ENCODE results near the gene CRTC1.
"Not testable (repeated sequence)": the region's sequence is repeated elsewhere in the genome, so short reads cannot be mapped to it uniquely, and the experiment has no call there.

Gene CRTC1

DNA sequence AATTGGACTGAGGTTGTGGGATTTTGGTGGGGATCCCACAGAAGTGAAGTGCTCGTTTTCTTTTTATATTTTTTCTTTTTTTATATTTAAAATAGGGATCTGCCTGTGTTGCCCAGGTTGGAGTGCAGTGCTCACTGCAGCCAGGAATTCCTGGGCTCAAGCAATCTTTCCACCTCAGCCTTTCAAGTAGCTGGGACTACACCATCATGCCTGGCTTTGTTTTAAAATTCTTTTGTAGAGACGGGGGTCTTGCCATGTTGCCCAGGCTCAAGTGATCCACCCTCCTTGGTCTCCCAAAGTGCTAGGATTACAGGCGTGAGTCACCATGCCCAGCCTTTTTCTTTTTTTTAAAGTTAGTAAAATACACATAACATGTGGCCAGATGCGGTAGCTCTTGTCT, 20.6 kb downstream of the CRTC1 start:
- no peak for DNase-seq

DNA sequence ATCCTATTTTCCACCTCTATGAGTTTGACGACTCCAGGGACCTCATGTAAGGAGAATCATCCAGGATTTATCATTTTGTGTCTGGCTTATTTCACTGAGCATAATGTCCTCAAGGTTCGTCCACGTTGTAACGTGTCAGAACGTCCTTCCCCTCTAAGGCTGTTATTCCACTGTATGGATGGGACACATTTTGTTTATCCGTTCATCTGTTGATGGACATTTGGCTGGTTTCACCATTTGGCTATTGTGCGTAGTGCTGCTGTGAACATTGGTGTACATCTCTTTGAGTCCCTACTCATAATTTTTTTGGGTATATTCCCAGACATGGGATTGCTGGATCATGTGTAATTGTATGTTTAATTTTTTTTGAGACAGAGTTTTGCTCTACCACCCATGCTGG, 21.5 kb downstream of the CRTC1 start:
- no peak for DNase-seq

DNA sequence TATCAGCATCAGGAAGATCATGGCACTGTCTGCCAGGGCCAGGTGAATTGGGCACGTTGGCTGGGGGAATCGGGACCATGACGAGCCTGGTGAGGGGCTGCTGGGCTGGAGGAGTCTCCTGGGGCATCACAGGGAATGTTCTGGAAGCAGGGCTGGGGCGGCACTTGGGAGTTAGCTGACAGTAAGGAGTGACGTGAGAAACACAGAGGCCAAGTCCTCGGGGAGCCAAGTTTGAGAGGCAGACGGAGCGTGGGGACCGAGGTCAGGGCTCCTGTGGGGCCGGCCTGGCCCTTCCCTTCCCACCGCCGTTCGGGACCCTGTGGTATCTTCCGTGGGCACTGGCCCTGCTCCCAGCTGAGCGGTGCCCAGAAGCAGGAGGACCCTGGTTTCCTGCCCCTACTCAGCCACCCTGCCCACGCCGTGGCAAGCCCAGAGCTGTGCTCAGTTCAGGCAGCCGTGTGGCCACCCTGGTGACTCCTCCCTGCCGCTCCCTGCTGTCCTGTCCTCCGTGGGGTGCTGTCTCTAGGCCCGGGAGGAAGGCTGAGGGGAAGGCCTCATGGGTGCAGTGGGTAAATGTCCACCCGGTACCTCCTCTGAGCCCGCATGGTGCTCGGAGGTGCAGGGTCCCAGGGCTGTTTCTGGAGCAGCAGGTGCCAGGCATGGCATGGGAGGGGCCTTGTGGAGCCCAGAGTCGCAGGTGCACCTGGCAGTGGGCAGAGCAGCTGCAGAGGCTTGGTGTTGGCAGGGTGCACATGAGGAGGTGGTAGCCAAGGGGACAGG, 25.2 kb downstream of the CRTC1 start:
- no peak for DNase-seq

DNA sequence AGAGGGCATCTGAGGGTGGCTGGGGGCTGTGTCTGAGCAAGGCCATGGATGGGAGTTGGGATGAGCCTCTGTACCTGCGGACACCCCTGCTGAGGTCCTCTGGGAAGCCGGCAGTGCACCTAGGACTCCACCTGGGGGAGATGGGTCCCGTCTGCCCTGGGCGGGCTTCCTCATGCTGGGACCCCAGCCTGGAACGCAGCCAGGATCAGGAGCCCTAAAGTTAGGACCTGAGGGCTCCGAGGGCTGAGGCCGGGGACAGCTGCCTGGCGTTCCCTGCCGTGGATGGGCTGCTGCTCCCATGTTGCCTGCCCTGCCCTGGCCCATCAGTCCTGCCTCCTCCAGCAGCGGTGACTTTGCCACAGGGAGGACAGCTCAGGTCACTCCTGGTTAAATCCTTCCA, 26.1 kb downstream of the CRTC1 start:
- no peak for DNase-seq

DNA sequence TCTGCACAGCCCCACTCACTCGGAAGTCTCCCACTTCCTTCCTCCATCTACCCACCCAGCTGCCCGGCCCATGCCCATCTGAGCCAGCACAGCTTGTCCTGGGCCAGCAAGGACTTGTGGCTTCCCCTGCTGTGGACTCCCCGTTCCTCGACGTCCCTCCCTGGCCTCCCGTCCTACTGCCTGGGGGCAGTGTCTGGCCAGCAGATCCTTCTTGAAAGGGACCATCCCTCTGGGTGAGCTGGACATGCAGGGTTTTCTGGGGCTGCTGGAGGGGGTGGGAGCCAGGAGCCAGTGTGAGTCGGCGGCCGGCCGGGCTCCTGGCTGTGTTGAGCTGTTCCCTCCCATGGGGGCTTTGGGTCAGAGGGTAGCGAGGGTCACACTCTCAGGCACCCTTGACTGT, 26.7 kb downstream of the CRTC1 start:
- DNase-seq, result no peak

DNA sequence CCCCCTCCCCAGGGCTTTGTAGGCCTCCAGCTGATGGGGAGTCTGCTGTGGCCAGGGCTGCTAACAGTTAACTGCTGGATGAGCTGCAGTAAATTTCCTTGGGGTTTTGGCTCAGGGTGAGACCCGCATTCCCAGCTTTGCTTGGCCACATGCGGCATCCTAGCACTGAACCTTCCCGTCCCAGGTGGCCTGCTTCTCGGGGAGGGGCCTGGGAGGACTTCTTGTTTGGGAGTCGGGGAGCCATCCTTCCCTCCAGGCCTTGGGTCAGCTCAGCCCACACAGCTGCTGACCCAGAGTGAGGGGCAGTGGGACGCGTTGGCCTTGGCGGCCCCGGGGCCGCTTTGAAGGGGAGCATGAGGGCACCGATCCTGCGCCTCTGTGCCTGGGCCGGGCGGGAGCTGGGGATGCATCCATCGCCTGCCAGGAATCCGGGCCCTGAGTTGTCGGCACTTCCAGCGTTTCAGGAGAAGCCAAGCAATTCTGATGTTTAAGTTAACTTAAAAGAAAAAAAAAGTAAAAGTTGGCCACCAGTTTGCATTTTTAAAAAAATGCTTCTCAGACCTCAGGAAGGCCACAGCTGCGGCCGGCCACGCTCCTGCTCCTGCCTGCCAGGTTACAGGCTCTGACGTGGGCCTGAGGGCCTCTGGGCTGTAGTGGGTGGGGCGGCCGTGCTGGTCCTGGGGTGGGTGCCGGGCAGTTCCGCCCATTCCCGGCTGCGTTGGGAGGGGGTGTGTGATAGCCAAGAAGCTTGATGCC, 27.7 kb downstream of the CRTC1 start:
- no peak for DNase-seq

DNA sequence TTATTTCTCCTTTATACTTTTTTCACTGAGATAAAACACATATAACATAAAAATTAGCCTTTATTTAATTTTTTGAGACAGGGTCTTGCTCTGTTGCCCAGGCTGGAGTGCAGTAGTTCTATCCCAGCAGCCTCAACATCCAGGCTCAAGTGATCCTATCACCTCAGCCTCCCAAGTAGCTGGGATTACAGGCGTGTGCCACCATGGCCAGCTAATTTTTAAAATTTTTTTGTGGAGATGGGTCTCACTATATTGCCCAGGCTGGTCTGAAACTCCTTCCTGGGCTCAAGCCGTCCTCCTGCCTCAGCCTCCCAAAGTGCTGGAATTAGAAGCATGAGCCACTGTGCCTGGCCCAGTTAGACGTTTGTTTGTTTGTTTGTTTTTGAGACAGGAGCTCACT, 28.4 kb downstream of the CRTC1 start:
- DNase-seq, result no peak

DNA sequence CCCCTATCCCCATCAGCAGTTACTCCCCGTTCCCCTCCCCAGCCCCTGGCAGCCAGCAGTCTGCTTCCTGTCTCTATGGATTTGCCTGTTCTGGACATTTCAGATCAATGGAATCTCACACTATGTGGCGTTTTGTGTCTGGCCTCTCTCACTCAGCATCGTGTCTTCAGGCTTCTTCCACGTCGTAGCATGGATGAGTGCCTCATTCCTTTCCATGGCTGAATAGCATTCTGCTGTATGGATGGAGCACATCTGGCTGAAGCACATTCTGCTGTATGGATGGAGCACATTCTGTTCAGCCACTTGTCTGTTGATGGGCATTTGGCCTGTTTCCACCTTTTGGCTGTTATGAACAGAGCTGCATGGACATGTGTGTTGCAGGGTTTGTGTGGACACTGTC, 29.5 kb downstream of the CRTC1 start:
- no peak for DNase-seq

DNA sequence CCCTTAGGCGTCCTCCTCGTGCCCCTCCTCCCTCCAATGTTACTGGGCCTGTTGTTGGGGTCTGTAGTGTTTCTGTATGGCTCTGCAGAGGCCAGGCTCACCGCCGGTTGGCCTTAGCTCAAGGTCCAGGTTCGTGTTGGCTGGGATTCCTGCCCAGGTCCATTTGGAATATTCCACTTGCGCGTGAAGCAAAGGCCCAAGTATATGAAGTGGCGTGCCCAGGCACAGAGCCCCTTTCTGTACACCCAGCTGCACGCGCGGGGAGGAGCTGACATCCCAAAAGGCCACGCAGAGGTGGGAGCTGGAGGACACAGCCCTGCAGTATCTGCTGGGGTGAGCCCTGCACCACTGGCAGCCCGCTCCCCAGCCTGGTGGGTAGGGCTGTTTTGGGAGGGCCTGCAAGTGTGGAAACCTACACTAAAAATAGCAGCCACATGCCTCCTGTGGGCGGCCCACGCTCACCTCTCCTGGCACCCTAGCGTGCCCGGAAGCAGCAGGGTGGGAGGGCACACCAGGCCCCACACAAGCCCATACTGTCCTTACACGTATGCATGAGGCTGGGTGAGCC, 30.2 kb downstream of the CRTC1 start:
- DNase-seq, result no peak

DNA sequence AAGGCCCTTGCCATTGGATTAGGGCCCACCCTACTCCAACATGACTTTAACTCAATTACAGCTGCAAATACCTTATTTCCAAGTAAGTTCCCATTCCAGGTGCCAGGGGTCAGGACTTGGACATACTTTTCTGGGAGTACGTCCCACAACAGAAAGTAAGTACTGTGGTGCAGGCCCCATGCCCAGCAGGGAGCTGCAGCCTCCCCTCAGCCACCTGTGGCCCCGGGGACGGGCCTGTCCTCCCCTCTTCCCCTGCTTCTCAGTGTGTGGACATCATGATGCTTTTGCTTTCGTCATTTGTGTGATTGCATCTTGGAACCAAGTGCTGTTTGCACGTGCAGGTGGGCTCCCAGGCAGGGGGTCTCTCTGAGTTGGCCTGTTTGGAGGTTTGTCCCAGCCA, 31.9 kb downstream of the CRTC1 start:
- no peak for DNase-seq

DNA sequence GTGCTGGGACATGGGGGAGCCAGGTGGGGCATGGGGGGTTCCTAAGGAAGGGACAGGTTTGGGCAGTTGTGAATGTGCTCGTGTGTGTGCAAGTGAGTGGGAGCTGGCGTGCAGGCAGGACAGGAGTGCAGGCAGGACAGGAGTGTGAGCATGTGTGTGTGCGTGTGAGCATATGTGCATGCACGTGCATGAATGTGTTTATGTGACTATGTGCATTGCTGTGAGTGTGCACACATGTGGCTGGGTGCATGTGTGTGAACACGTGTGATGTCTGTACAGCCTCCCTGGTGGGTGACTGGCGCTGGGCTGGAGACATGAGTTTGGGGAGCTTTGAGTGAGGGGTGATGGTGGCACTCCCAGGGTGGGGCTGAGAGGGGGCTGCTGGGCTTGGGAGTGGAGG, 33.4 kb downstream of the CRTC1 start:
- no peak for DNase-seq

DNA sequence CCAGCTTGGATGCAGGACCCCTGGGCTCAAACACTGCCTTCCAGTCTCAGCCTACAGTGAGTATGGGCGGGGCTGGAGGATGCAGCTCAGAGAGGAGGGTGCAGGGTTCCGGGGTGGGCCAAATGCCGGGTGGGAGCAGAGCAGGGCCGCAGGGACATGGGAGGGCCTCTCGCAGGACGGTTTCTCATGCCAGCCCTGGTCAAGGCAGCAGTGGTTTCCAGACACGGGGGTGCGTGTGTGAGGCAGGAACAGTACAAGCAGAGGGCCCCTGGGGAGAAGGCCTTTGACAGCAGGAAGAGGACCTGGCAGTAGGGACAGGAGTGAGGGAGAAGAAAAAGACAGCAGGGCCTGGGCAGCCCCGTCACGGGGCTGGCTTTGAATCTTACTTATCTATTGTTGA, 34.1 kb downstream of the CRTC1 start:
- DNase-seq, result no peak

DNA sequence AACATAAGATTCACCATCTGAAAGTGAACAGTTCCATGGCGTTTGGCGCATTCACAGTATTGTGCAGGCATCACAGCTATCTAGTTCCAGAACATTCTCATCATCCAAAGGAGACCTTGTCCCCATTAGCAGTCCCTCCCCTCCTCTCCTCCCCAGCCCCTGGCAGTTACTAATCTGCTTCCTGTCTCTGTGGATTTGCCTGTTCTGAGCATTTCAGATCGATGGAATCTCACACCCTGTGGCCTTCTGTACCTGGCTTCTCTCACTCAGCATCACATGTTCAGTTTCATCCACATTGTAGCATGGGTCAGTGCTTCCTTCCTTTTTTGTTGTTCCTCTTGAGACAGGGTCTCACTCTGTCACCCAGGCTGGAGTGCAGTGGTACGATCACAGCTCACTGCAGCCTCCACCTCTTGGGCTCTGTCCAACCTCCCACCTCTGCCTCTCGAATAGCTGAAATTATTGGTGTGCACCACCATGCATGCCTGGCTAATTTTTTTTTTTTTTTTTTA, 34.6 kb downstream of the CRTC1 start:
- DNase-seq, result peak; percentile 2

DNA sequence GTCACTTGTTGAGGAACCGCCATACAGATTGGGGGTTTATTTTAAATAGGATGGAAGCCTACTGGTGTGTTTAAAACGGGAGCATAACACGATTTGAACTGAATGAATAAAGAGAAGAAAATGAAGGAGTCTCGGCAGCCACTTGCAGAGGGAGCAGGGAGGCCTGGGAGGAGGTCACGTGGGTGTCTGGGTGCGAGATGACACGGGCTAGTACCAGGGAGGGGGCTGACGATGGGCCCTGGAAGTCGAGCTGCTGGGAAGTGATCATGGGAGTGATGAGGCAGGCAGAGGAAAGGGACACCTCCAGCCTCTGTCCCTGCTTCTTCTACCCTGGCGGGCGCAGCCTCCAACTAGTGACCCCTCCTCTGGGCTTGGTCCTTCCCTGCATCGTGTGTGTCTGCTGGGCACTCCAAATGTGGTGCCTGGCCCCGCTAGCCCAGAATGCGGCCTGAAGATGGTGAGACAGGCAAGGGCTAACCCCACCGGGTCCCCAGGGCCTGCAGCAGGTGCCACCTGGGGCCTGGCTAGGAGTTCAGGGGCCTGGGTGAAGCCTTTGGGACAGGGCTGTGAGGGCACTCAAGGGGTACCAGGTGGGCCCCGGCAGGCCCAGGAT, 35.5 kb downstream of the CRTC1 start:
- DNase-seq, result no peak

DNA sequence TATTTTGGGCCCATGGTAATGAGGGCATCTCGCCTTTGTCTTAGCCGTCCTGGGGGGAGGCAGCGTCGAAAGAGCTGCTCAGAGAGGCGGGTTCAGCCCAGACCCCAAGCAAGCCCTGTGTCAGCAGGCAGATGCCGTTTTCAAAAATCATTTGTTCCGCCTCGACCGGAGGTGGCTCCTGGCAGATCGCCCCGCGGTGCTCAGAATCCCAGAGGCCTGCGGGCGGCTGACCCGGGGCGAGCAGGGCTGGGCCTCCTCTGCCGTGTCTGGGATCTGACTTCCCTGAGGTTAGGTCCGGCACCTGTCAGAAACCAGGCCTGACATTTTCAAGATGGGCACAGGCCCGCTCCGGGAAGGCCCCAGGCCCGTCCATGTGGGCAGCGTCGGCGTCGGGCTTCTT, 36.1 kb downstream of the CRTC1 start:
- no peak for DNase-seq

DNA sequence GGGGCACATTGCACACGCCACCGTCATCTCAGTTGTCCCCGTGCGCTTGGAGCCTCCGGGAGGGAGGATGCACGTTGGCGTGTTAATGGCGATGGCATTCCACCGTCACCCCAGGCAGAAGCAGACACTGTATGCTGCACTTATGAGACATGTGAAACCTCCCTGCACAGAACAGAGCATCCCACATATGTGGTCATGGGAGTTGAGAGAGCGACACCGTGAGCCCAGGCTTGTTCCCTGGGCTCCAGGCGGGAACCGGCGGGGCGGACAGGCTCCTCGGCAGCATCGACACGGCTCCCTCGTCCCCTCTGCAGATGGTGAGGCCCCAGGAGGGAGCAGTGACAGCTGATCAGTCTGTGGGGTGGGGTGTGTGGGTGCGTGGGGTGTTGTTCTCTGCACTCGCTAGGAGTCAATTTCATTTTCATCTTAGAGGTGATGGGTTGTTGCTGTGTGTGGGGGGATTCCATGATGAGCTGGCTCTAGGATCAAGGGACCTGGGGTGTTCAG, 40.4 kb downstream of the CRTC1 start:
- DNase-seq, result no peak

DNA sequence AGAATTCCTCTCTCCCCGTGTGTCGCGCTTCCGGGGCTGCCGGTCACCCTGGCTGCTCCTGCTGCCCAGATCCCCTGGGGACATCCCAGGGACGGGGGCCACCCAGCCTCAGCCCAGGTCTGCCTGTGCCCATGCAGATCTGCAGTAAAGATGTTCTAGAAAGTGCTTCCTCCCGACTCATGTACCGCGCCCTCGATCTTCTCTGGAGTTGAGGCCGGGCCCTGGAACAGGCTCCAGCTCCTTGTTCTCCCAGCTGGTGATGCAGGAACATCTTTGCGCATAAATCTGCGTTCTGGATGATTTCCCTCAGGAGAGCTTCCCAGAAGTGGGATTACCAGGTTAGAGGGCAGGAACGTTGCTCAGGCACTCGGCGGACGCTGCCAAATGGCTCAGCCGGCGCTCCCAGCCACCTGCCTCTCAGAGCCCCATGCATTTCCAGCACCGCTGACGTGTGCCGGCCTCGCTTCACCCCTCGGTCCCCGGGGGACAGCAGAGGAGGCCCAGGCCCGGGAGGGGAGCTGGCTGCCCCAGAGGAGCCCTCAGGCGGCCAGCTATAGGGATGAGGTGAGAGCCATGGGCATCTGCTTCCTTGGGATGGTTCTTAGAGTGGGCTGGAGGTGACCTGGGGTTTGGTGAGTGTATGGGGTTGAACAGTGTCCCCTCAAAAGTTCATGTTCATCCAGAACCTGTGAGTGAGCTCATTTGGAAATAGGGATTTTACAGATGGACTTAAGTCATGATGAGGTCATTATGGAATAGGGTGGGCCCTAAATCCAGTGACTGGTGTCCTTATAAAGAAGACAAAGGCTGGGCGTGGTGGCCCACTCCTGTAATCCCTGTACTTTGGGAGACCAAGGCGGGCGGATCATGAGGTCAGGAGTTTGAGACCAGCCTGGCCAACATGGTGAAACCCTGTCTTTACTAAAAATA, 42.6 kb downstream of the CRTC1 start:
- no peak for DNase-seq

DNA sequence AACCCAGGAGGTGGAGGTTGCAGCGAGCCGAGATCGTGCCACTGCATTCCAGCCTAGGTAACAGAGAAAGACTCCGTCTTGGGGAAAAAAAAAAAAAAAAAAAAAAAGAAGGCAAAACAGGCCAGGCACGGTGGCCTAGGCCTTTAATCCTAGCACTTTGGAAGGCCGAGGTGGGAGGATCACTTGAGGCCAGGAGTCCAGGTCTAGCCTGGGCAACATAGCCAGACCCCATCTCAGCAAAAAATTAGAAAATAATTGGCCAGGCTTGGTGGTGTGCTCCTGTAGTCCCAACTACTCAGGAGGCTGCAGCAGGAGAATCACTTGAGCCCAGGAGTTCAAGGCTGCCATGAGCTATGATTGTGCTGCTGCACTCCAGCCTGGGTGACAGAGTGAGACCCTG, 43.4 kb downstream of the CRTC1 start:
- DNase-seq, result no peak

DNA sequence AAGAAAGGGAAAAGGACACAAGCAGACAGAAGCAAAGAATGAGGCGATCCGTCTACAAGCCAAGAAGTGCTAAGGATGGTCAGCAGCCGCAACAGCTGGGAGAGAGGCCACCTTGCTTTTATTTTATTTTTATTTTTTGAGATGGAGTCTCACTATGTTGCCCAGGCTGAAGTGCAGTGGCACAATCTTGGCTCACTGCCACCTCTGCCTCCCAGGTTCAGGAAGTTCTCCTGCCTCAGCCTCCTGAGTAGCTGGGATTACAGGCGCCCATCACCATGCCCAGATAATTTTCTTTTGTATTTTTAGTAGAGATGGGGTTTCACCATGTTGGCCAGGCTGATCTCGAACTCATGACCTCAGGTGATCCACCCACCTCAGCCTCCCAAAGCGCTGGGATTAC, 44.1 kb downstream of the CRTC1 start:
- DNase-seq, result not testable (repeated sequence)

DNA sequence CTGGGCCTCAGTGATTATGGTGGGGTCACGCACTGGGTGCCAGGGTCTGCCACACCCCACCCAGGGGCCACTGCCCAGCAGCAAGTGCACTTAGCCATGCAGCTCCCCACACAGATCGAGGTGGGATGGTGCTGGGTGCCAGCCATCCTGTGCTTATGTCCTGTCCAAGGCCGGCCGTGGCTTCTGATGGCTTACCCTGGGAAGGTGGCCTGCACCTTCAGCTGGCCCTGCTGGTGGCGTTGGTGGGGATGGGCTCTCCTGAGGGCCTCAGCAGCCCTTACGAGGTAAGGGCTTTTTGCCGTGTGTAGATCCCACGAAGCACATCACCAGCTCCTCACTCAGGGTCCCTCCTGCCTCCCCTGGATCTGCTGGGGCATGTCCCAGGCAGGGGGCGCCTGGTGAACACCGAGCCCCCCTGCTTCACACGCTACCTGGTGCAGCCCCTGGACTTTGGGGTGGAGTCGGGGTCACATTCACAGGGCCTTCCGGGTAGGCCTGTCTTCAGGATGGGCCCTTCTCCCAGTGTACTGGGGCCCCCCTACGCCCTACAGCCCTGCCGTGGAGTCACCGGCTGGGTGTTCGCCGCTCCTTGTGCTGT, 46.6 kb downstream of the CRTC1 start:
- no peak for DNase-seq

DNA sequence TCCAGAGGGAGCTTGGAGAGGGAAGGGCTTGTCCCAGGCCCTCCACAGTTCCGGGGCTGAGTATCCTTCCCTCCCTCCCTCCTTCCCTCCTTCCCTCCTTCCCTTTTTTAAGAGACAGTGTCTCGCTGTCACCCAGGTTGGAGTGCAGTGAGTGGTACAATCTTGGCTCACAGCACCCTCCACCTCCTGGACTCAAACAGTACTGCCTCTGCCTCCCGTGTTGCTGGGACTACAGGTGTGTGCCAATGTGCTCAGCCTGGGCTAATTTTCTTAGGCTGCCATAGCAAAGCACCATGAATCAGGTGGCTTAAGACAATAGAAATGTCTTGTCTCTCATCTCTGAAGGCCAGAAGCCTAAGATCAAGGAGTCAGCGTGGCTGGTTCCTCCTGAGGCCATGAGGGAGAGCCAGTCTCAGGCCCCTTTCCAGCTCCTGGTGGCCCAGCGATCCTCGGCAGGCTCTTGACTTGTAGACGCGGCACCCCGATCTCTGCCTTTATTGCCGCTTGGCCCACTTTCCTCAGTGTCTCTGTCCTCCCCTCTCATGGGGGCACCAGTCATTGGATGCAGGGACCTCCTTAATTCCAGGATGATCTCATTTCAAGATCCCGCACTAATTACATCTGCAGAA, 47.5 kb downstream of the CRTC1 start:
- DNase-seq, result no peak
